ENCODE measurements around the gene ARL11.

Gene ARL11

DNA sequence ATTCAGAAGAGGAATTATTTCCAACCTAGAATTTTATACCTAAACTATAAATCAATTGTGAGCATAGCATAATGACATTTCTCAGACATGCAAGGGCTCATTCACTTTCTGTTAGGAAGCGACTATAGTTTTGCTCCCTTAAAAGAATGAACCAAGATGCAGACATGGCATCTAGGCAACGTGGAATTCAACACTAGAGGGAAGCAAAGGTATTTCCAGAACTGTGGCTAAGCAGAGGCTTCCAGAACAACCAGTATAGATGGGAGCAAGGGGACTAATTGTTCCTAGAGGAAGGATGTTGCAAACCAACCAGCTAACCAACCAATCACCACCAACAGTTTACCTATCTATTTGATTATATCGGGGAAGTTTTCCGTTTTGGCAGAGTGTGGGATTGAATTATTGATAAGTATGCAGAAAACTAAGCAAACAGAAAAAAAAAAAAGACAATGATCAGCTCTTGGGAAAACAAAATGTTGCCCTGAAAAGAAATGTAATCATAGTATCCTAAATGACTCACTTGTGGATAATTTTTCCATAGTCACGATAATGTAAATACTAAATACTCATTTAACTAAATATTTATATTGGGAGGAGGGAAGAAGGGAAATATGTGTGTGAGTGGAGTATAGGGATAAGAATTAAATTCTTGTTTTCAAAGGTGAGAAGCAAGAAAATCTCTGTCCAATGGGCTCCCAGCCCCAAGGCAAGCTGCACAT lies 21.1 kb downstream of the ARL11 start:
- no peak for DNase-seq (ENCODE audit: low read depth)

DNA sequence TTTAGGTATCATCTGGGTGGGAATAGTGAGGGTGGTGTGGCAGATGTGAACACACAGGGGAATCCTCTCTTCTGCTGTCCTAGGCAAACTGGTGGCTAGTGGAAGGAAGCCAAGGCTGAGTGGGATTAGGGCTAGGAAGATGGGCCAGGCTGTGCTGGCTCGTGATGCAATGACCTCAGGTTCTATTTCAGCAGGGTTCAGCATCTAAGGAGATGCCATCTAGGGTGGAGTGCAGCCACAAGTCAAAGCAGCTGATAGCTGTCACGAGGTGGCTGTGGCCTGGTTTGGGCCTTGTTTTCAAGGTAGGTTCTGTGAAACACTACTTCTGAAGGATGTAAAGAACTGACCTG lies 21.6 kb downstream of the ARL11 start:
- no peak for DNase-seq (ENCODE audit: low read depth)

DNA sequence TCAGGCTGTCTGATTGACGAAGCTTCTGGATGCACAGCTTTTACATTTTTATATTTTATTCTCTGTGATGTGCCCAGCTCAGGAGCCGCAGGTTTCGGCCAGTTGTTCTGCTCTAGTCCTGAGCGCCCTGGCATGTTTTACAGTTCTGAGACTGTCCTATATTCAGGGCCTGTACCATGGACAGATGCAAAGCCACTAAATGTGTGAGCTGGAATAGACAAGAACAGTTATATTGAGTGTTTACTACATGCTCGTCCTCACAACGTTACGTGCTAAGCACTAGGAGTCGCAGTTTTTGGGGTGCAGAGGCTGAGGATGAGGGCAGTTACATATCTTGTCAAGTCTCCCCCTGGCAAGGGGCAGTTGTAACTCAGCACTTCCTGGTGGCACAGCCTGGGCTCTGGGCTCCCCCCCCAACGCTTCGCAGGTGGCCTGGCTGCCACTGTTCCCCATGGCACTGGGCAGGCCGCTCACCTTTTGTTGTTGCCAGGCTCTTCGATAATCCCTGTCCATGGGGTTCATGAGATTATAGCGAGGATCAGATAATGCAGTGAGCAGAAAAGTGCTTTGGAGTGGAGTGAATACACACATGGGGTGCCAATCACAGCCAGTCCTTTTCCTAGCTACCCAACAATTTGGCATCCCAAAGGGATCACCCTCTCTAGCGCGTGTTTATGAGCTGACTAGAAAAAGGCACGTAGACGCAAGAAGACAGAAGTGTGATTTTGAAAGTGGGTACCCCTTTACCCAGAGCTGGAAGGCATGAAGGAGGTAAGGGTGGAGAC lies 23.5 kb downstream of the ARL11 start:
- no peak for DNase-seq (ENCODE audit: low read depth)

DNA sequence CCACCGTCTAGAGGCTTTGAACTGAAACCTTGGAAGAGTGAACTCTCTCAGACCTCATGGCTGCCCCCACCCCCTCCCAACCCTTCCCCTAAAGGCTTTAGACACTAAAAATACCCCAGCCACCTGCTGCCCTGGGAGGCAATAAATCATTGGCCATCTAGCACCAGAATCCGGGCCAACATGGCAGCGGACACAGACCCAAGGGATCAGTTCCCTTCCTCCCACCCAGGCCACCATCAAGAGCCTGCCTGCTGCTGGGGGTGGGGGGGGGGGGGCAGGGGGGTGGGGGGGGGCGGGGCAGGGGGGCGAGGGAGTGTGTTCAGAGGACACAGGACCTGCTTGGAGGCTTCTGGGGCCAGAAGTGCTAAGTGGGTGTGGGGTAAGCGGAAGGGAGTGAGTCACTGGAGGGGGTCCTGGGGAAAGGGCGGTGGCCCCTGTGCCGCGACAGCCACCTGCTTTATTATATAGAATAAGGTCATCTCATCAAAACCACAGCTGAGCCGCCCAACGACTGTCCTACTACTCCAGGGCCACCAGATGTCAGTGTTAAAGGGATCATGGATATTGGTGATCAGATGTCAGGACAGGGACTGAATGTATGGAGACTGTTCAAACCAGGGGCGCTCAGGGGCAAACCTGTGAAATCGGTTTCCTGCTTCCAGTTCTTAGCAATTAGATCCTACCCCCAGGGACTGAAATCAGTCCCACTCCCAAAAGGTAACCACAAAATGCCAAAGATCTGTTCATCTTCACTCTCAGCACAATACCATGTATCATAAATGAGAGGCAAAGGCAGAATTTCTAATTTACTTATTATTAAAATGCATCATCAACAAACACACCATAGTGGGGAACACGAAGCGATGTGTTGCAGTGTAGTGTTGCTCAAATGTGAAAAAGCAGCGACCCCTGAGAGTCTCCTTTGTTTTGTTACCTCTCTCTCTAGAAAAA lies 24.3 kb downstream of the ARL11 start:
- no peak for DNase-seq (ENCODE audit: low read depth)

DNA sequence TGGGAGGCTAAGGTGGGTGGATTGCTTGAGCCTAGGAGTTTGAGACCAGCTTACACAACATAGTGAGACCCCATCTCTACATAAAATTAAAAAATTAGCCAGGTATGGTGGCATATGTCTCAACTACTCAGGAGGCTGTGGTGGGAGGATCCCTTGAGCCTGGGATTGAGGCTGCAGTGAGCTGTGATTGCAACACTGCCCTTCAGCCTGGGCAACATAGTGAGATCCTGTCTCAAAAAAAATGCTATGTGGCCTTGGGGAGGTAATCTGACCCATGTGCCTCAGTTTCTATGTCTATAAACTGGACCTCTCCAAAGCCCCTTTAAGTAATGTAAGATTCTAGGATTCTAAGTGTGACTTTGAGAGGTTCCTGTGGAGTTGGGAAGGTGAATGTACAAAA lies 25.2 kb downstream of the ARL11 start:
- no peak for DNase-seq (ENCODE audit: low read depth)

DNA sequence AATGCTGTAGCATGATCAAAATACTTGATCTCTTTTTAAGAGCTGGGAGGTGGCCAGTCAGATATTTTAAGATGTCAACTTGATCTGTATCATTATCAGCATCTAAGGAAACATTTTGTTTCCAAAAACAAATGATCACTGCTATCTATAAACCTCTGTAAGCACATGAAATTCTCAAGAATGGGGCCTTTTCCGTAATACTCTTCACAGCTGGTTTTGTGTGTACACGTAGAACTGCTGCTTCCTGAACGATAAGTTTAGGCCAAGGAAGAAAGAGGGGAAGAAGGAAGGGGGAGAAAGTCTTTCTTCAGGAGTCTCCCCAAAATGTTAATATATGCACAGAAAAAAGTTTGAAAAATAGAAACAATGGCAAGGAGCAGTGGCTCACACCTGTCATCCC lies 25.7 kb downstream of the ARL11 start:
- DNase-seq (ENCODE audit: low read depth), result no peak

DNA sequence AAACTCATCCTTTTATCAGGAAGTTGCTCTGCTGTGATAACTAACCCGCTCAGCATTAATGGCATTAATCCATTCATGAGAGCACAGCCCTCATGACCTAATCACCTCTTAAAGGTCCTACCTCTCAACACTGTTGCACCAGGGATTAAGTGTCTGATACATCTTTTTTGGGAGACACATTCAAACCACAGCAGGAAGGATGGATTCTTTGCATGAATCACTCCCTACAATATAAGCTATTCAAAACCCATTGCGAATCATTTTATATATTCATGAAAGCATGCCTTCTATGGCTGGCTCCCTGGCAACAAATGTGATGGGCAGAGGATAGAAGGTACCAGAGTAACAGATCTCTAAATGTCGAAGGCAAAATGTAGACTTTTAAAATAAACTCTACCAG lies 27.6 kb downstream of the ARL11 start:
- DNase-seq (ENCODE audit: low read depth), result no peak

DNA sequence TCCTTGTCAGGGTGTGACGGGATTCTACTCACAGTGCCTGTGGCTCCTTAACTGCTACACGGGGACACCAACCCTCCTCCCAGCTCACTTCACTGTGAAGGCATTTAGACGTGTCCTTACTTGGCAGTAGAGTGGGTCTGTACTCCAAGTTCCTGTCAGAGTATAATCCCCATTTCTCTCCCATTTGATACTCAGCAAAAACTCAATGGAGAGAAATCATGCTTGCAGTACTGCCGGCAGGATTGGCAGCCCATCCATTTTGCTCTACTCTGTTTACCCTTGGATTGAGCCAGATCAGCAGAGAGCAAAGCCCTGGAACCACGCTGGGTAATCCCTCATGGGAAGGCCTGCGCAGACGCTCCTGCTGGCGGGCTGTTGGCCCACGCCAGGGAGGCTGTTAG lies 28.9 kb downstream of the ARL11 start:
- DNase-seq (ENCODE audit: low read depth), result no peak

DNA sequence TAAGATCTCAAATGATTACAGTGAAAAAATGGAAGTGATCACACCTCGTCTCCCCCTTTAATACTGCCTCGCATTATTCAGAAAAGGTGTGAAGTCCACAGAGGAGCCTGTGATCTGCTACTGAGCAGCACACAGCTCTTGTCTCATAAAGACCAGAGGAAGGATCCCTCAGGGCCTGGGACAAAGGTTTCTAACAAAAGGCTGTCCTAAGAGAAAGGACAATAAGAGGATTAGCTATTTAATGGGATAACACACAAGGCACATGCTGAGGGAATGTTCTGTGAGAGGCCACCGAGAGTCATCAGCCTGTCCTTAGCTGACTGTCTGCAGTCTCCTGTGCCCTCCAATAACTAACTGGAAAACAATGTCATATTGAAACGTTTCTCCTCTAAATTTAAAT lies 36.3 kb downstream of the ARL11 start:
- no peak for DNase-seq (ENCODE audit: low read depth)

DNA sequence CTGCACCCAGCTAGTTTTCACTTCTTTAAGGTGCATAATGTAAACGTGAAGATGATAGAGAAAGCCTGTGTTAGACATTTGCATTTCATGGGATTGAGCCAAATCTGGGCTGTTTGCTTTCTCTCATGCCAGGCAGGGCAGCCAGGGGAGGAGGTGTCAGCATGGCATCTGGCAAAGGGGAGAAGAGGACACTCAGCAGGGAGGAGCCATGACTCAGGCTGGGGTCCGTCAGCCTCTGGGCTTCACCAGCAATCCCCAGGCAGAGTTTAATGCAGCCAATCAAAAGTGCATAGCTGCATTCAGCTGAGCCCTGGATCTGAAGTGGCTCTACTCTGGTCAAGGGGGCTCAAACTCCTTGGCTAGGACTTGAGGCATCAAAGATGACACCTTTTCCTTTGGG lies 39.5 kb downstream of the ARL11 start:
- DNase-seq (ENCODE audit: low read depth), result no peak

DNA sequence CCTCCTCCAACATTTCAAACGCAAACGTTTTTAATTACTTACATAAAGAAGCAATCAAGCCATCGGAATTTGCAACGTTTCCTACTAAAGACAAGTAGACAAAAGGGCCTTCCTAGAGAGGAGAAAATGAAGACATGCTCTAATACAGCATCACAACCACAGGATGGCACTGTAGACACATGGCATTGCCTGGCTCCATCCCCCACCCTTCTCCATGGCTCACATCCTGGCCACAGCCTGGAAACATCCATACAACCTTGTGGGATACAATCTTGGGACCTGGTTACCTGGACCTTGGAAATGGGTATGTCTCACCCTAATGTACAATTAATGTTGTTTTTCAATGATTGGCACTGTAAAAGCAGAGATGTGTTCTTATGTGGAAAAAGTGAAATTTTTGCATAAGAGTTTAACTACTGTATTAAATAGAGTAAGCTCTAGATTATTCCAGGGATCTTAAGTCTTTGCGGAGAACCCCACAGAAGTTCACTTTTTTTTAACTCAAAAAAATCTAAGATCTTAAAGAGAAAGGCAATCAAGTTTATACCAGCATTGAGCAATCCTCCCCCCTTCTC lies 41.5 kb downstream of the ARL11 start:
- DNase-seq (ENCODE audit: low read depth), result no peak

DNA sequence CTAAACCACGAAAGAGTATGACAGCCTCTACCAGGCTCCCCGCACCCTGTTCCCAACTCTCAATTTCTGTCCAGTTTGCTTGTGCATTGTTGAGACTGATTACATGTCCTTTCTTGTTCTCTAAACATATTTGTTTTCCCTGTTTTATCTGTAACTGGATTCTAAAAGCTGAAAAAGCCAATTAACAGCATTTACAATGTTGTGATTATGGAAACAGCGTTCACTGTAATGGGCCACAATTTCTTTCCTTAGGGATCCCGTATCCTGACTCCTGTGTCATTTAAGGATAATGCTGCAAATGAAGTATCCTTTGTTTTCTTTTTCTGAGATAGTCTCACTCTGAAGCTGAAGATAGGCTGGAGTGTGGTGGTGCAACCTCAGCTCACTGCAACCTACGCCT lies 42.5 kb downstream of the ARL11 start:
- DNase-seq (ENCODE audit: low read depth), result no peak

DNA sequence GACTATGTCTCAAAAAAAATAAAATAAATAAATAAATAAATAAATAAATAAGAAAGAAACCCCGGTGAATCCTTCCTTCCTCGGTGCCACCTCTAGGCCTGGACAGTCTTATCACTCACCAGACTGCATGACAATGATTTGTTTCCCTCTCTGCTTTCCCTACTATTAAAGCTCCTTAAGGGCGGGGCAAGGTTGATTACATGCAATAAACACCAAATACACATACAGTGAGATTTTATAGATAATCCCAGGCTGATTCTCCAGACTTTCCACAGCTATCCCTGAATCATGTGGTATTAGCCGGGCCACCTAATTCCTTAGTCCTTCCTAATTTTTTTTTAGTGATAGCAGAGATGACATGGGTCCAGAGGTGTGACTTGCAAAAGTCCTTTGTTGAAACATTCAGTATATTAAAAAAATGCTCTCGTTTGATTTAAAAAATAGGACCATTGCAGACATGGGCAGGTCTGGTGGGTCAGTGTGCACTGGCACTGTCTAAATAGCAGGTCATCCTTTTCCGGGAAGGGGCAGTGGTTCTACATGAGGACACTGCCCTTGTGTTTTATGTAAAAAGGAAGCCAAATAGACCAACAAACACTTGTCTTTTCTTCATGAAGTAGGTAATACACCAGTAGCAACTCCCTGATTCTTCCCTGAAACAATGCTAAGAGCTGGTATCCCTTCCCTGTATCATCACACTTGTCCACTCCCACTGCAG lies 48.4 kb downstream of the ARL11 start:
- DNase-seq (ENCODE audit: low read depth), result no peak

DNA sequence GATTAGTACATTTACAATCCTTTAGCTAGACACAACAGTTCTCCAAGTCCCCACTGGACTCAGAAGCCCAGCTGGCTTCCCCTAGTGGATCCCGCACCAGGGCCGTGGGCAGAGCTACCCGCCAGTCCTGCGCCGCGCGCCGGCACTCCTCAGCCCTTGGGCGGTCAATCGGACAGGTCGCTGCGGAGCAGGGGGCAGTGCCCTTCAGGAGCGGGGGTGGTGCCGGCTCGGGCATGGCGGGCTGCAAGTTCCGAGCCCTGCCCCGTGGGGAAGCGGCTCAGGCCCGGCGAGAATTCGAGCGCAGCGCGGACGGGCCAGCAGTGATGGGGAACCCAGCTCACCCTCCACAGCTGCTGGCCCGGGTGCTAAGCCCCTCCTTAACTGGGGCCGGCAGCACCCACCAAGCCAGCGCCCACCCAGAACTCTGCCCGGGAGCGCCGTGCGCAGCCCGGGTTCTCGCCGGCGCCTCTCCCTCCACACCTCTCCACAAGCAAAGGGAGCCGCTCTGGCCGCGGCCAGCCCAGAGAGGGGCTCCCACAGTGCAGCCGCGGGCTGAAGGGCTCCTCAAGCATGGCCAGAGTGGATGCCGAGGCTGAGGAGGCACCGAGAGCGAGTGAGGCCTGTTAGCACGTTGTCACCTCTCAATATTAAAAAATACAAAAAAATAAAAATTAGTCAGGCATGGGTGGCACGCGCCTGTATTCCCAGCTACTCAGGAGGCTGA lies 50.0 kb downstream of the ARL11 start:
- no peak for DNase-seq (ENCODE audit: low read depth)

DNA sequence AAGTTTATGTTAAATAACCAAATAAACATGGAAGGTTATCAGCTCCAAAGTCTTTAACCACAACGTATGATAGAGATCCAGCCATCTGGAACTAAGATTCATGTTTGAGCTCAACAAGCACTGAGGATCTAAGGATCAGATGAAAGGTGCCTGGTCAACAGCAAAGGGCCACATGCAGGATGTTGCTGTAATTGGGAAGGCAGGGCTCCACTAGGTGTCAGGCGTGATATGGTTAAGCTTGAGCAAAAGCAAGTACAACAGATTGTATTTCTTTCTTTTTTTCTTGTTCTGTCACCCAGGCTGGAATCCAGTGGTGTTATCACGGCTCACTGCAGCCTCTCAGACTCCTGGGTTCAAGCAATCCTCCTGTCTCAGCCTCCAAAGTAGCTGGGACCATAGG lies 50.9 kb downstream of the ARL11 start:
- no peak for DNase-seq (ENCODE audit: low read depth)

DNA sequence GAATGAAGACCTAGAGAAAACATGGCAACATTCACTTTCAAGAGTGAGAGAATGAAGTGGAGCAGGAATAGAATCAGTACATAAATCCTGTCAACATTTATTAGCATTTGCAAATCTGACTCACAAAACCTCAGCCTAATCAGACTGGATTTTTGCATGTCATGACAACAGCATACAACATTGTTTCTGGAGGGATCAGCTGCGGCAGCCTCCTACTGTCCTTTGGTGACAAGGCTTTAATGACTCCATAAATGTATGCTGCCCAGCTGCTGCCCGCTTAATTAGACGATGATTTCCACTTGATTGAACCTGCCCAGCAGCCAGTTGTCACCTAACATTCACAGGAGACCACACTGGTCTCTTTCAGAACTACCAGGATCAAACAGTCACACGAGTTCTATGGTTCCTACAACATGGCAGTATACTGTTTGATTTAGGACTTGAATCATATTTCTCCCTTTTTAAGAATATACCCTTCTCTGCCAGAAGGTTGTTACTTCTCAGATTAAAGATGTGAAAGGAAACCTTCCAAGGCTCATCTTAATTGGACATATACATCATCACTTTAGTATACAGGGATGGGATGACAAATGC lies 53.6 kb downstream of the ARL11 start:
- no peak for DNase-seq (ENCODE audit: low read depth)
